Measurements from ENCODE around the gene RIT2. TPM values are rescaled to one million over a fixed set of nuclear protein-coding genes. Genes with fewer than 3 reads are reported as not detected.

RIT2 gene
- total and polyA plus RNA-seq, 10 donors: not detected

DNA sequence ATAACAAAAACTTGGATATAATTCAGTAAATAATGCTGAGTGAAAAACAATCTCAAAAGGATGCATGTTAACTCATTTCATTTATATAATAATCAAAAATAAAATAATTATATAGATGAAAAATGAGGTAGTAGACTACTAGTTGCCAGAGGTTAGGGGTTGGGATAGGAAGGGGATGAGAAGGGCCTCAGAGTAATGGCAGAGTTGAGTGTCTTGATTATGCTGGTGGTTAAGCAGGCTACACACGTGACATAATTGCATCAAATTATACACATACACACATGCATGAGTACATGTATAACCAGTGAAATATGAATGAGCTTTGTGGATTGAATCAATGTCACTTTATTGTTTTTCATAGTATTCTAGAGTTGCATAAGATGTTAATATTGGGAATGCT, 201.0 kb downstream of the RIT2 start:
- peaks cover 0 to 5% (median 0%) of the 10 kb centered on the region in 8 donors for H3K9me3 ChIP-seq
- intact Hi-C loops (cut with DNase I; ENCODE audit: low total_unique reads): no loop called here
- no peak overlapping the region for H3K4me3 ChIP-seq
- no peak for DNase-seq
- no peak overlapping the region for H3K27ac ChIP-seq
- no peaks in the 10 kb centered on the region for H3K36me3 ChIP-seq
- H3K4me1 ChIP-seq: no peaks in the 10 kb centered on the region
- TF ChIP-seq POLR2A (IDR thresholded peaks at IDR 0.05) (no peak), POLR2AphosphoS5 (IDR thresholded peaks at IDR 0.05) (no peak)
- TF ChIP-seq, protein P1, sequence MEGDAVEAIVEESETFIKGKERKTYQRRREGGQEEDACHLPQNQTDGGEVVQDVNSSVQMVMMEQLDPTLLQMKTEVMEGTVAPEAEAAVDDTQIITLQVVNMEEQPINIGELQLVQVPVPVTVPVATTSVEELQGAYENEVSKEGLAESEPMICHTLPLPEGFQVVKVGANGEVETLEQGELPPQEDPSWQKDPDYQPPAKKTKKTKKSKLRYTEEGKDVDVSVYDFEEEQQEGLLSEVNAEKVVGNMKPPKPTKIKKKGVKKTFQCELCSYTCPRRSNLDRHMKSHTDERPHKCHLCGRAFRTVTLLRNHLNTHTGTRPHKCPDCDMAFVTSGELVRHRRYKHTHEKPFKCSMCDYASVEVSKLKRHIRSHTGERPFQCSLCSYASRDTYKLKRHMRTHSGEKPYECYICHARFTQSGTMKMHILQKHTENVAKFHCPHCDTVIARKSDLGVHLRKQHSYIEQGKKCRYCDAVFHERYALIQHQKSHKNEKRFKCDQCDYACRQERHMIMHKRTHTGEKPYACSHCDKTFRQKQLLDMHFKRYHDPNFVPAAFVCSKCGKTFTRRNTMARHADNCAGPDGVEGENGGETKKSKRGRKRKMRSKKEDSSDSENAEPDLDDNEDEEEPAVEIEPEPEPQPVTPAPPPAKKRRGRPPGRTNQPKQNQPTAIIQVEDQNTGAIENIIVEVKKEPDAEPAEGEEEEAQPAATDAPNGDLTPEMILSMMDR (IDR thresholded peaks at IDR 0.05 in 8 of 11, conservative IDR thresholded peaks at IDR 0.05 in 3 of 11): no peak
- no peaks in the 10 kb centered on the region for H3K27me3 ChIP-seq (replicated peaks in 1 of 7)
- 86 to 100% (median 90%) methylated on average over 1 of the region's 1 CpG for WGBS, 5 donors

DNA sequence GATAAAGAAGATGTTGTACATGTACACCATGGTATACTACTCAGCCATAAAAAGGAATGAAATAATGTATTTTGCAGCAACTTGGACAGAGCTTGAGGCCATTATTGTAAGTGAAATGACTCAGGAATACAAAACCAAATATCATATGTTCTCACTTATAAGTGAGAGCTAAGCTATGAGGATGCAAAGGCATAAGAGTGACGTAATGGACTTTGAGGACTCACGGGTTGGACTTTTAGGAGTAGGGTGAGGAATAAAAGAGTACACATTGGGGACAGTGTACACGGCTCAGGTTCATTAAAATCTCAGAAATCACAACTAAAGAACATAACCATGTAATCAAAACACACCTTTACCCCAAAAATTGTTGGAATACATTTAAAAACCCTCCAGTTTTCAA, 206.4 kb downstream of the RIT2 start:
- TF ChIP-seq, protein P1 (IDR thresholded peaks at IDR 0.05 in 8 of 11, conservative IDR thresholded peaks at IDR 0.05 in 3 of 11): no peak
- no peak for TF ChIP-seq POLR2AphosphoS5 (IDR thresholded peaks at IDR 0.05)
- TF ChIP-seq POLR2A (IDR thresholded peaks at IDR 0.05): no peak
- no peak for DNase-seq
- no peaks in the 10 kb centered on the region for H3K27me3 ChIP-seq (replicated peaks in 1 of 7)
- WGBS, 5 donors: 77 to 95% (median 86%) methylated on average over 3 of the region's 3 CpGs
- H3K9me3 ChIP-seq: no peaks in the 10 kb centered on the region
- intact Hi-C loops (cut with DNase I; ENCODE audit: low total_unique reads): no loop called here
- H3K36me3 ChIP-seq: no peaks in the 10 kb centered on the region
- no peak overlapping the region for H3K27ac ChIP-seq
- H3K4me3 ChIP-seq: no peak overlapping the region
- H3K4me1 ChIP-seq: no peaks in the 10 kb centered on the region

DNA sequence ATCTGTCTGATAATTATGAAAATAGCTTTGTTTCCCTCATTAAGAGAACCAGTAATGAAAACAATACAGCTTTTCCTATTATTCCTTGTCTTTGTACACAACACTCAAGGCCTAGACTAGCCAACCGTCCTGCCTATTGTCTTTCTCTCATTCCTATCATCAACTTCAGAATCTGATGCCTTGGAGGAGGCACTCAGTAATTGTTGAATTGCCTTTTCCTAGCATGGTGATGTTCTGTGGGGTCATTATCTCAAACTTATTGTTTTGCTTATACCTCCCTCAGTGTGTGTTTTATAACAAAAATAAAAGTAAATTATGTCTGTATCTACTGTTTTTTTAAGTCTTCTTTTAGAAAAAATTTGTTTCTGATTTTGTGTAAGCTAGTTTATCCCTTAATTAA, 208.7 kb downstream of the RIT2 start:
- H3K9me3 ChIP-seq: no peaks in the 10 kb centered on the region
- H3K36me3 ChIP-seq: no peaks in the 10 kb centered on the region
- H3K27ac ChIP-seq: no peak overlapping the region
- no peaks in the 10 kb centered on the region for H3K4me1 ChIP-seq
- WGBS, 5 donors: 70 to 89% (median 78%) methylated on average over 1 of the region's 1 CpG
- no peaks in the 10 kb centered on the region for H3K27me3 ChIP-seq (replicated peaks in 1 of 7)
- intact Hi-C loops (cut with DNase I; ENCODE audit: low total_unique reads): no loop called here
- no peak overlapping the region for H3K4me3 ChIP-seq
- no peak for DNase-seq
- TF ChIP-seq, protein P1 (IDR thresholded peaks at IDR 0.05 in 8 of 11, conservative IDR thresholded peaks at IDR 0.05 in 3 of 11): no peak
- TF ChIP-seq POLR2AphosphoS5 (IDR thresholded peaks at IDR 0.05) (no peak), POLR2A (IDR thresholded peaks at IDR 0.05) (no peak)

DNA sequence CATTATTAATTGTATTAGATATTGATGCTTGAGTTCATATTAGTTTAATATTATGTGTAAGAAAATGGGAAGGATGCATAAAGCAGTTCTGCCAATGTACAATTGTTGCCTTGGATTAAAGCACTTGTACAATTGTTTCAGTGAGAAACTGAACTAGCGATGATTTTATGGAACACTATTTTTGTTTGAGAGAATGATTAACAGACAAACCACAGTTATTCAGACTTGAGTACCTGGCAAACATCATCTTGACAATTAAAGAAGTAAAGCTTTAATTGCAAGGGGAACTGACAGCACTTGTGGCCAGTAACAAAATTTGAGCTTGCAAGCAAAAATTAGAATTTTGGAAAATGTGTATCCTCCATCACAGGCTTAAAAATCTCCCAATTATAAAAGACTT, 214.3 kb downstream of the RIT2 start:
- Histone ChIP-seq H3K27me3 (replicated peaks in 1 of 7) (no peaks in the 10 kb centered on the region), H3K27ac (no peak overlapping the region), H3K4me1 (no peaks in the 10 kb centered on the region), H3K4me3 (no peak overlapping the region), H3K36me3 (no peaks in the 10 kb centered on the region), H3K9me3 (no peaks in the 10 kb centered on the region)
- TF ChIP-seq POLR2A (IDR thresholded peaks at IDR 0.05): no peak
- TF ChIP-seq, protein P1 (IDR thresholded peaks at IDR 0.05 in 8 of 11, conservative IDR thresholded peaks at IDR 0.05 in 3 of 11): no peak
- TF ChIP-seq POLR2AphosphoS5 (IDR thresholded peaks at IDR 0.05): no peak
- DNase-seq: no peak
- WGBS, 5 donors: 90 to 98% (median 94%) methylated on average over 1 of the region's 1 CpG
- intact Hi-C loops (cut with DNase I; ENCODE audit: low total_unique reads): no loop called here

Data from spleen (tissue), 11 donors.